ENCODE measurements around the gene CDK5RAP2. TPM values are rescaled to one million over a fixed set of nuclear protein-coding genes. Genes with fewer than 3 reads are reported as not detected.

CDK5RAP2 gene
- total and polyA plus RNA-seq, 10 of the 15 experiments (the other 5 are each of a cell fraction or from before 2014, with no cell fraction given): 16.2 to 53.5 (median 34.5) TPM

DNA sequence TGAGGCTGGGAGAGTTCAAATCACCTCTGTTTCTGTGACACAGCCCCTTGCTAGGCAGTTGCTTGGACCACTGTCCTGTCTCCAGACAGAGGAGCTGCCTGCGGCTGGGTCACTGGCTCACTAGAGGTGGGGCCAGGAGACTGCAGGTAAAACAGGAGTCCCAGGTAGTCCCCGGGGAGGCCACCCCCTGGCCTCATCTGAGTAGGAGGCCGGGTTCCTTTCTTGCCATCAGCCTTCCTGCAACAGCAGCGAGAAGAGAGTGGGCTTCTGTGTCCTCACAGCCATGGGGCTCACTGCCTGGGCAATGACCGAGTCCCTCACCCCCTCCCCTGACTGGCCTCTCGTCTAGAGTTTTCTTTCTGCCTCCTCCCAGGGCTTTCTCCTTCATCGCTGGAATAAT is 197.5 kb downstream of the CDK5RAP2 start:
- WGBS (ENCODE audit: insufficient coverage, insufficient replicate concordance, low lambda C conversion rate, missing lambda C conversion rate): 57% methylated on average over 7 of the region's 7 CpGs
- intact Hi-C loops (cut with micrococcal nuclease; ENCODE audit: unreplicated experiment): no loop called here
- in situ Hi-C loops (cut with MboI): no loop called here
- no peaks in the 10 kb centered on the region for H3K9me3 ChIP-seq (replicated peaks; ENCODE audit: control insufficient read depth, insufficient read depth, low read length)
- DNase-seq (ENCODE audit: low read depth, low spot score): no peak
- H3K79me2 ChIP-seq (ENCODE audit: control insufficient read depth, insufficient read depth, low read length): no peaks in the 10 kb centered on the region
- FAIRE-seq: no peak
- ChIA-PET CTCF (no interaction called here), POLR2A (no interaction called here), RAD21 (ENCODE audit: unreplicated experiment) (no interaction called here), SMC1A (ENCODE audit: uncharacterized antibody, unreplicated experiment) (no interaction called here)
- TF ChIP-seq POU2F2 (IDR thresholded peaks at IDR 0.05; ENCODE audit: borderline replicate concordance, low read depth, low read length) (no peak), KAT2A (conservative IDR thresholded peaks at IDR 0.05; ENCODE audit: control insufficient read depth, low read depth, low read length) (no peak)
- H2AFZ ChIP-seq (ENCODE audit: control insufficient read depth, low read depth, low read length): no peak overlapping the region
- no peaks in the 10 kb centered on the region for H3K4me1 ChIP-seq (ENCODE audit: control insufficient read depth, insufficient read depth, low read length)
- no peak overlapping the region for H3K27ac ChIP-seq (ENCODE audit: control insufficient read depth, insufficient read depth)
- H3K27me3 ChIP-seq (replicated peaks in 1 of 2; ENCODE audit: control insufficient read depth in 2 of 2, insufficient read depth in 2 of 2, low read length in 1 of 2): no peaks in the 10 kb centered on the region
- ATAC-seq: no peak
- H4K20me1 ChIP-seq (ENCODE audit: control insufficient read depth, insufficient read depth): no peaks in the 10 kb centered on the region
- H3K9ac ChIP-seq (ENCODE audit: control insufficient read depth, insufficient read depth, low read length): no peak overlapping the region
- H3K36me3 ChIP-seq (ENCODE audit: control insufficient read depth in 2 of 2, insufficient read depth in 2 of 2, low read length in 1 of 2): no peaks in the 10 kb centered on the region
- no TSS peak for BruUV-seq (replicated peaks)
- H3K4me2 ChIP-seq (ENCODE audit: control insufficient read depth, insufficient read depth): no peak overlapping the region
- no peak overlapping the region for H3K4me3 ChIP-seq

GRCh38 chr9:120381839-120382238 is 198.1 kb downstream of the CDK5RAP2 start:
- no peaks in the 10 kb centered on the region for H3K79me2 ChIP-seq (ENCODE audit: control insufficient read depth, insufficient read depth, low read length)
- BruUV-seq (replicated peaks): no TSS peak
- H4K20me1 ChIP-seq (ENCODE audit: control insufficient read depth, insufficient read depth): no peaks in the 10 kb centered on the region
- TF ChIP-seq ASH2L (IDR thresholded peaks at IDR 0.05; ENCODE audit: borderline replicate concordance, low read depth) (no peak), SIX5 (IDR thresholded peaks at IDR 0.05; ENCODE audit: low read depth, low read length, severe bottlenecking) (no peak), POLR2A (IDR thresholded peaks at IDR 0.05; ENCODE audit: low read depth, low read length) (no peak), ZBTB4 (CRISPR knock-in tag; IDR thresholded peaks at IDR 0.05) (no peak)
- TF ChIP-seq, protein P1, sequence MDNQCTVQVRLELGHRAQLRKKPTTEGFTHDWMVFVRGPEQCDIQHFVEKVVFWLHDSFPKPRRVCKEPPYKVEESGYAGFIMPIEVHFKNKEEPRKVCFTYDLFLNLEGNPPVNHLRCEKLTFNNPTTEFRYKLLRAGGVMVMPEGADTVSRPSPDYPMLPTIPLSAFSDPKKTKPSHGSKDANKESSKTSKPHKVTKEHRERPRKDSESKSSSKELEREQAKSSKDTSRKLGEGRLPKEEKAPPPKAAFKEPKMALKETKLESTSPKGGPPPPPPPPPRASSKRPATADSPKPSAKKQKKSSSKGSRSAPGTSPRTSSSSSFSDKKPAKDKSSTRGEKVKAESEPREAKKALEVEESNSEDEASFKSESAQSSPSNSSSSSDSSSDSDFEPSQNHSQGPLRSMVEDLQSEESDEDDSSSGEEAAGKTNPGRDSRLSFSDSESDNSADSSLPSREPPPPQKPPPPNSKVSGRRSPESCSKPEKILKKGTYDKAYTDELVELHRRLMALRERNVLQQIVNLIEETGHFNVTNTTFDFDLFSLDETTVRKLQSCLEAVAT (IDR thresholded peaks at IDR 0.05): no peak
- no peaks in the 10 kb centered on the region for H3K9me3 ChIP-seq (replicated peaks; ENCODE audit: control insufficient read depth, insufficient read depth, low read length)
- CTCF ChIA-PET: no interaction called here
- no peak overlapping the region for H3K4me2 ChIP-seq (ENCODE audit: control insufficient read depth, insufficient read depth)
- RAD21 ChIA-PET (ENCODE audit: unreplicated experiment): no interaction called here
- no peak overlapping the region for H2AFZ ChIP-seq (ENCODE audit: control insufficient read depth, low read depth, low read length)
- POLR2A ChIA-PET: no interaction called here
- no peaks in the 10 kb centered on the region for H3K27me3 ChIP-seq (replicated peaks in 1 of 2; ENCODE audit: control insufficient read depth in 2 of 2, insufficient read depth in 2 of 2, low read length in 1 of 2)
- H3K36me3 ChIP-seq (ENCODE audit: control insufficient read depth in 2 of 2, insufficient read depth in 2 of 2, low read length in 1 of 2): no peaks in the 10 kb centered on the region
- SMC1A ChIA-PET (ENCODE audit: uncharacterized antibody, unreplicated experiment): no interaction called here
- intact Hi-C loops (cut with micrococcal nuclease; ENCODE audit: unreplicated experiment) (no loop called here), in situ Hi-C loops (cut with MboI) (no loop called here)
- no peak for FAIRE-seq
- no peak overlapping the region for H3K27ac ChIP-seq (ENCODE audit: control insufficient read depth, insufficient read depth)
- ATAC-seq: no peak
- H3K4me1 ChIP-seq (ENCODE audit: control insufficient read depth, insufficient read depth, low read length): no peaks in the 10 kb centered on the region
- H3K4me3 ChIP-seq: no peak overlapping the region
- 96% methylated on average over 10 of the region's 10 CpGs for WGBS (ENCODE audit: insufficient coverage, insufficient replicate concordance, low lambda C conversion rate, missing lambda C conversion rate)
- DNase-seq (ENCODE audit: low read depth, low spot score): no peak
- no peak overlapping the region for H3K9ac ChIP-seq (ENCODE audit: control insufficient read depth, insufficient read depth, low read length)
